ENCODE data around the gene LARGE1. TPM values are rescaled to one million over a fixed set of nuclear protein-coding genes. Genes with fewer than 3 reads are reported as not detected.

The LARGE1 gene
- total RNA-seq, 1 donor from 2014 or later: 195 TPM

GRCh38 chr22:33510429-33510904 lies 409.8 kb downstream of the LARGE1 start:
- DNase-seq (ENCODE audit: low spot score, unreplicated experiment): no peak
- Mint-ChIP-seq H3K27me3 (no peaks in the 10 kb centered on the region), H3K4me1 (ENCODE audit: low read depth) (peaks cover 25% of the 10 kb centered on the region), H3K9me3 (ENCODE audit: low read depth) (no peaks in the 10 kb centered on the region), H3K36me3 (ENCODE audit: insufficient read depth) (no peaks in the 10 kb centered on the region), H3K4me3 (ENCODE audit: low read depth) (no peak overlapping the region), H3K27ac (no peak overlapping the region)
- TF ChIP-seq, protein P1, sequence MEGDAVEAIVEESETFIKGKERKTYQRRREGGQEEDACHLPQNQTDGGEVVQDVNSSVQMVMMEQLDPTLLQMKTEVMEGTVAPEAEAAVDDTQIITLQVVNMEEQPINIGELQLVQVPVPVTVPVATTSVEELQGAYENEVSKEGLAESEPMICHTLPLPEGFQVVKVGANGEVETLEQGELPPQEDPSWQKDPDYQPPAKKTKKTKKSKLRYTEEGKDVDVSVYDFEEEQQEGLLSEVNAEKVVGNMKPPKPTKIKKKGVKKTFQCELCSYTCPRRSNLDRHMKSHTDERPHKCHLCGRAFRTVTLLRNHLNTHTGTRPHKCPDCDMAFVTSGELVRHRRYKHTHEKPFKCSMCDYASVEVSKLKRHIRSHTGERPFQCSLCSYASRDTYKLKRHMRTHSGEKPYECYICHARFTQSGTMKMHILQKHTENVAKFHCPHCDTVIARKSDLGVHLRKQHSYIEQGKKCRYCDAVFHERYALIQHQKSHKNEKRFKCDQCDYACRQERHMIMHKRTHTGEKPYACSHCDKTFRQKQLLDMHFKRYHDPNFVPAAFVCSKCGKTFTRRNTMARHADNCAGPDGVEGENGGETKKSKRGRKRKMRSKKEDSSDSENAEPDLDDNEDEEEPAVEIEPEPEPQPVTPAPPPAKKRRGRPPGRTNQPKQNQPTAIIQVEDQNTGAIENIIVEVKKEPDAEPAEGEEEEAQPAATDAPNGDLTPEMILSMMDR (IDR thresholded peaks at IDR 0.05; ENCODE audit: unreplicated experiment): no peak

GRCh38 chr22:33504941-33505625 lies 415.2 kb downstream of the LARGE1 start:
- H3K4me3 Mint-ChIP-seq (ENCODE audit: low read depth): no peak overlapping the region
- TF ChIP-seq, protein P1 (IDR thresholded peaks at IDR 0.05; ENCODE audit: unreplicated experiment): no peak

GRCh38 chr22:33496112-33496511 lies 424.2 kb downstream of the LARGE1 start:
- peaks cover 3% of the 10 kb centered on the region for H3K9me3 Mint-ChIP-seq (ENCODE audit: low read depth)
- peaks cover 19% of the 10 kb centered on the region for H3K4me1 Mint-ChIP-seq (ENCODE audit: low read depth)
- peaks cover 8% of the 10 kb centered on the region for H3K36me3 Mint-ChIP-seq (ENCODE audit: insufficient read depth)
- TF ChIP-seq, protein P1 (IDR thresholded peaks at IDR 0.05; ENCODE audit: unreplicated experiment): no peak
- H3K27ac Mint-ChIP-seq: no peak overlapping the region
- H3K4me3 Mint-ChIP-seq (ENCODE audit: low read depth): no peak overlapping the region
- no peaks in the 10 kb centered on the region for H3K27me3 Mint-ChIP-seq
- no peak for DNase-seq (ENCODE audit: low spot score, unreplicated experiment)

More at GRCh38 chr22:33504941-33505625, 415.2 kb downstream of the LARGE1 start:
- H3K9me3 Mint-ChIP-seq (ENCODE audit: low read depth): no peaks in the 10 kb centered on the region
- H3K27ac Mint-ChIP-seq: no peak overlapping the region
- no peak for DNase-seq (ENCODE audit: low spot score, unreplicated experiment)
- peaks cover 10% of the 10 kb centered on the region for H3K4me1 Mint-ChIP-seq (ENCODE audit: low read depth)
- H3K27me3 Mint-ChIP-seq: no peaks in the 10 kb centered on the region
- peaks cover 5% of the 10 kb centered on the region for H3K36me3 Mint-ChIP-seq (ENCODE audit: insufficient read depth)

DNA sequence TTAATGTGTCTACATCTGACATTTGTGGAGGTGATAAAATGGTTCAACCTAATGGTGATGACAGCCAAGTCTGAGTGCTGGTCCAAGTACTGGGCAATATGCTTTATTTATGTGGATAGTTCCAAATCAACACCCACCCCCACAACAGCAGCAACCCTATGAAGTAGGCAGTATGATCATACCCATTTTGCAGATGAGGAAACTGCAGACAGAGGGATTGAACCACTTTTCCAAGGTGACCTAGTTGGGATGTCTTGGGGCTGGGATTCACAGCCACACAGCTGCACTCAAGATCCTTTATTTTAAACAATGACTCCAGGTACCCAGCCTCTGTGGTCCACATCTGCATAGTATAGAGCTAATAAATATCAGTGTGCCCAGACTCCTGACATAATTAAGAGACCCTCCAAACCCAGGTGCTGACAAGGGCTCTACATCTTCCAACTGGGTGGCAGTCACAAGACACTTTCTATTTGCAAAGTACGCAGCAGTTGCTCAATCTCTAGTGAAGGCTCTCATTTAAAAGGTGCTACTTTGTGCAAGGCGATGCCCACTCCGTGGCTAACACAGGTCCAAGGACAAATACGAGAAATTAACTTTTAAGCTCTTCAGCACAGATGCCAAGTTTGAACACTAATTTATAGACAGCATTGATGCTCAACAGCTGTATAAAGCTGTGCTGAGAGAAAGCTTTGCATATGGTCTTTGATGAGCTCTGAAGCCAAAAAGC lies 426.6 kb downstream of the LARGE1 start:
- DNase-seq (ENCODE audit: low spot score, unreplicated experiment): no peak
- Mint-ChIP-seq H3K4me1 (ENCODE audit: low read depth) (peaks cover 18% of the 10 kb centered on the region), H3K4me3 (ENCODE audit: low read depth) (no peak overlapping the region)

GRCh38 chr22:33492210-33492651 lies 428.0 kb downstream of the LARGE1 start:
- peaks cover 18% of the 10 kb centered on the region for H3K36me3 Mint-ChIP-seq (ENCODE audit: insufficient read depth)
- peaks cover 3% of the 10 kb centered on the region for H3K9me3 Mint-ChIP-seq (ENCODE audit: low read depth)
- H3K4me1 Mint-ChIP-seq (ENCODE audit: low read depth): peaks cover 22% of the 10 kb centered on the region
- TF ChIP-seq, protein P1 (IDR thresholded peaks at IDR 0.05; ENCODE audit: unreplicated experiment): no peak
- H3K4me3 Mint-ChIP-seq (ENCODE audit: low read depth): peak overlapping the region; percentile 27
- peak overlapping the region; percentile 75 for H3K27ac Mint-ChIP-seq
- no peaks in the 10 kb centered on the region for H3K27me3 Mint-ChIP-seq
- no peak for DNase-seq (ENCODE audit: low spot score, unreplicated experiment)

More for the DNA sequence above, 426.6 kb downstream of the LARGE1 start:
- Mint-ChIP-seq H3K36me3 (ENCODE audit: insufficient read depth) (peaks cover 18% of the 10 kb centered on the region), H3K9me3 (ENCODE audit: low read depth) (peaks cover 3% of the 10 kb centered on the region), H3K27ac (no peak overlapping the region), H3K27me3 (no peaks in the 10 kb centered on the region)
- TF ChIP-seq, protein P1 (IDR thresholded peaks at IDR 0.05; ENCODE audit: unreplicated experiment): no peak
